CD4-positive, alpha-beta T cell treated with Interleukin-4 for 1 hour (primary cell): ENCODE results near the gene PHF10.

Source experiments
- DNase-seq, 2 donors: peaks; one replicate each; pipeline ENCODE4 v3.0.0-alpha.2; 2020 to 2022

PHF10 gene

DNA sequence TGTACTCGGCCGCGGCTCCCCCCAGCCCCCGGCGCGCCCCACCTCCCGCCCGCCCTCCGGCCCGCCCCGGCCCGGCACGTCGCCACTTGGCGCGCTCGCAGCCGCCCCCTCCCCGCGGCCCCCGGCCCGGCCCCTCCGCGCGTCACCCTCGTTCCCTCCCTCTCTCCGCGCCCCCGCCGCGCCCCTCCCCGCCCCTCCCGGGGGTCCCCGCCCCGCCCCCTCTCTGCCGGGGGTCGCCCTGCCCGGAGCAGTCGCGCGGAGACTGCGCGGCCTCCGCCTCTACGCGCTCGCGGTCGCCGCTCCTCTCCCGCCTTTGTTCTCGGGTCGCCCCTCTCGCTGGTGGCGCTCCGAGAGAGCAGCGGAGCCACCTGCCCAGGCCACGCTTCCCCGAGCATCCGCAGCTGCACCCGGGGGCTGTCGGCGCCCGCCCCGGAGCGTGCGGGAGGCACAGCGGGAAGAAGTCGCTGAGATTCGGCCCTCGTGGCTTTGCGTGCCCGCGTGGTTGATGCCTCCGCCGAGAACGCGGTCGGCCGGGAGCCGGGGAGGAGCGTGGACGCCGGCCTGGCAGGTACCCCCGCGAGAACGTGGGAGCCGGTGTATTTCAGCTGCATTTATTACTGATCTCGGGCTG, at the start of gene PHF10:
Gene PHF10, minus strand, starts transcription at position 7 of the 631 bp plus-strand sequence. CDS start 569 bp downstream, outside the sequence.
- peak; percentile 65 to 79 for DNase-seq

DNA sequence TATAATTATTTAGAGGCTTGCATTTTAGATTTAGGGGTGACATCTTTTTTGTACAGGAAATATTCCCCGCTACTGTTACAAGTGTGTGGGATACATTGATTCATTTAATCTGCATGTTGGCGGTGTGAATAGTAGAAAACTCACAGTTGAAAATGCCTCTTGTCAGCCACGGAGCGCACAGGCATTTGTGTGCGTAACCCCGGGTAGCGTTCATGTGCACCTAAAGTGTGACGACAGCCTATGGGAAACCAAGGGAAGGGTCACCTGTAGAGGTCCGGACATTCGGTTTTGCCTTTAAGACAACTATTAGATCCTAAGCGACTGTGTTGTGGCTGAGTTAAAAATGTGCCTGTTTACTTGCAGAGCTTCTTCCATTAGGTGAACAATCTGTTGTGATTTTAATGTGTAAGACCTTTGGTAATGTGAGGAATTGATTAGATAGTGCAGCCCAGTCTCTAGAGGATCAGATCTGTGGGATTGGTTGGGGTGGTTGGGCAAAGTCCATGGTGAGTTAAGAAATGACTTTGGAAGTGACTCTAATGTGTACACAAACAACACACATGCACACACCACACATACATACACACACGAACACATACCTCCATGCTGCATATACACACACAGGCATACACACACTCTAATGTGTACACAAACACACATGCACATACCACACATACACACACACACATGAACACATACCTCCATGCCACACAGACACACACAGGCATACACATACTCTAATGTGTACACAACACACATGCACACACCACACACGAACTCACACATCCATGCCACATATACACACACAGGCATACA, 42.8 kb upstream of the PHF10 start:
- no peak for DNase-seq

DNA sequence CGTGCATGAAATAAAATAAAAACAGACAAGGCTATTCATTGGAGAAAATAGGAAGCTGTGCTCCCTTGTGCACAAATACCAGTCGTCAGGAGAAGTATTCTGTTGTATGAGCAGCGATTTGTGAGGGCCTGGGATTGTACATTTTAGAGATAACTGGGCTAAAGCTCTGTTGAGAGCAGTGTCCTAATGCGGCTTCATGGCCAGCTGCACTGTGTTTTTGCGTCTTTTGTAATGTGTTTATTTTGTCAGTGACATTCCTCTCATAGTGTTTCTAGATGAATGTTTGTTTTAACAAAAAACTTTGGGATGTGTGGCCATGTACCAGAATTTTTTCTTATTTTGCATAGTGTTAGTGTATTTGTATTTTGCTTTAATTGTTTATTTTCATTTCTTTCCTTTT, 41.9 kb upstream of the PHF10 start:
- no peak for DNase-seq

DNA sequence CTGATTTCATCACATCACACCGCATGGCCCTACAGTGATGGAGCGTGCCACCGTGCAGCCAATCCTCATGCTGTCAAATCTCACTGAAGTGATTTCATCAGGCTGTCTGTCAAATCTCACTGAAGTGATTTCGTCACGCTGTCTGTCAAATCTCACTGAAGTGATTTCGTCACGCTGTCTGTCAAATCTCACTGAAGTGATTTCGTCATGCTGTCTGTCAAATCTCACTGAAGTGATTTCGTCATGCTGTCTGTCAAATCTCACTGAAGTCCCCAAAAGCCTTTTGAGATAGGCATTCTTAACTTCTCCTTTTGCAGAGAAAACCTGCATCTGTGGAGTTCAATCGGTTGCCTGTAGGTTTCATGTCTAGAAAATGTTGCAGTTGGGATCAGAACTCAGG, 41.5 kb upstream of the PHF10 start:
- DNase-seq = peak in 1 of 2 donors; percentile 40

DNA sequence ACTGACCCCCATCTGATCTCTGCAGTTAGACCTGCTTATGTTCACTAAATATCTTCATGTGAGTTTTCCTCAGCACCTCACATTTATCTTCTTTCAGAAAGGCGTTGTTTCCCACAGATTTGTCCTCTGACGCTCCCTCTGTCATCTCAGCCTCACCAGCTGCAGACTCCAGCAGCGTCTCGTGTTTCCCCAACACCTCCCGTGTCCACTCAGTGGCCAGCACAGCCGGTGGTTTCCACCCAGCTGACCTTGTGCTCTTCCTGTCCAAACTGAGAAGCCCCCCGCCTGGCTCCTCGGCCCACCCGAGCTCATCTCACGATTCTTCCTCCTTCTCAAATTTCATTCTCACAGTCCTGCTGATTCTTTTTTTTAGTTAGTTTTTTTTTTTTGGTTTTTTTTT, 39.6 kb upstream of the PHF10 start:
- no peak for DNase-seq

DNA sequence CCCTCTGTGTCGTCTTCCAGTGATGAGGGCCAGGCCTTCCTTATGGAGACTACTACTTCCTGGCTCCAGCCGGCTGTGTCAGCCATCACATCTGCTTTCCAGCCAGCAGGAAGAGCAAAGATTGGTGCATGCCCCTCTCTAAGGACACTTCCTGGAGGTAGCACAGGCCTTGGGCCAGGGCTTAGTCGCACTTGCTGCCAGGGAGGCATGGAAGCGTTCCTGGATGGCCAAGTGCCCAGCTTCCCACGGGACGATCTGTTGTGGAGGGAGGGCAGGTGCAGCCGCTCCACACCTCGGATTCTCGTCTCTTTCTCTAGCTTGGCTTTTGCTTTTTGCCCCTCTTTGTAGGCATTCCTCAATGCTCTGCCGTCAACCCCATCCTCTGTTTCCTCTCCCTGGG, 39.0 kb upstream of the PHF10 start:
- DNase-seq = no peak

DNA sequence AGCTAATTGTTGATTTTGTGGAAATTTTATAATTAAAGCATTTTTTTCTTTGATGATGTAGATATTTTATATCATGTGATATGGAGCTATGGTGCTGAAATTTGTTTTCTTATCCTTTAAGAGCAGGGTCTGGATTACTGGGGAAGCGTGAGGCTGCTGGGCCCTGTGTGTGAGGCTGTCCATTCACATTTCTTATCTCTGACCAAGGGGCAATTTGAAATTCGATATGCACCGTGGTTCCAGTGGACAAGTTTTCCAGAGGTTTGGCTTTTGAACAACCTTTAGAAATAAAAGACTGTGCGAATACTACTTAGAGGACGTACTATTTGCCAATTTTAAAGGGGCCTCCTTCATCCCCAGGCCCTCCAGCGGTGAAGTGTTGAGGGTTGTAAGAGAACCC, 30.9 kb upstream of the PHF10 start:
- DNase-seq = no peak

DNA sequence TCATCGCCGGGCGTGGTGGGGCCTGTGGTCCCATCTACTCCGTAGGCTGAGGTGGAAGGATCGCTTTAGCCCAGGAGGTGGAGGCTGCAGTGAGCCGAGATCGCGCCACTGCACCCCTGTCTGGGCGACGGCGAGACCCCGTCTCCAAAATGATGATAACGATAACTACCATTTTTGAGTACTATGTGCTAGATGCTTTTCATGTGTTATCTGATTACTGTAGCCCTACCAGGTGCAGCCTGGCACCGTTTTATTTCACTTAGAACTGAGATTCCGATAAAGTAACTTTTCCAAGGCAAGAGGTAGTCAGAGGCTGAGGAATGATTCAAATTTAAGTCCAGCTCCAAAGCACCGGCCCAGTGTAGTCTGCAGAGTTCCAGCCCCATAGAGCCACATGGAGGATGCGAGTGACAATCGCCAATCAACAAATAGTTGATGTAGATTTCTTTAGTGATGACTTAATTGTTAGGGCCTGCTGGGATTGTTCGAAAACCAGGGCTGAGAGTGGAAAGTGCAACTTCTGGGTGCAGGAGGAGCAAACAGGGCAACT, 27.8 kb upstream of the PHF10 start:
- DNase-seq = no peak

DNA sequence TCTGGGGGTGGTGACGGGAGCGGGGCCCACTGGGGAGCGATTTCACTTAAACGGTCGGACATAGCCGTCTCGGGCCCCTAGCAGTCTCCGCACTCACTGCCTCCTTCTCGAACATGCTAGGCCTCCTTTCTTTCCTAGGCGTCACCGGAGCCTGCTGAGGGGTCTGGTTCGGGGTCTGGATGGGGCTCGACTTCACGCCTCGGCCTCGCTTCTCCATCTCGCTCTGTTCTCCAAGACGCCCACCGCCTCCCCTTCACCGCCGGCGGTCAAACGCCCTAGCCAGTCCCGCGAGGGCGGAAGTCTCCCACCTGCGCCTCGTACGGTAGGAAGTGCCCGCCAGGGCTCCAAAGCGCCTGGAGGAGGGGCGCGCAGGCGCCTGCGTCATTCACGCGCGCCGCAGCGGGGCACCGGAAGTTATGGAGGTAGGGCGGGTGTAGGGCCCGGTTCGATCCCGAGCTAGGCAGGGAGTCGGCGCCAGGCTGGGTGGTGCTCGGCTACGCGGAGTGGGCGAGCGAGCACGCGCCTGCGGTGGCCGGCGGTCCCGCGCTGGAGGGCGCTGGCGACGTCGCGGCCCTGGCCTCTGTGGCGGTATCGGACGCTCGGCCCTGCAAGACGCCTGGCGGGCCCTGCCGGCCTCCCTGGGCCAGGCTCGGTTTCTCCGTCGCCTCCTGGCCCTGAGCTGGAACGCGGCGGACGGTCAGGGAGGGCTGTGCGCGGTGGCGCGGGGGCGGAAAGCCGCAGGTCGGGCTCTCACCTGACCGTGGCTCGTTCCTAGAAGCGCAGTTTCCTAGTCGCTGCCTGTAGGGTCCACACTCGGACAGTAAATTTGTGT, 27.2 kb upstream of the PHF10 start, which contains the start of the genes DYNLT2 and ERMARD:
Gene DYNLT2, minus strand, starts transcription at position 331 of the 832 bp plus-strand sequence. Its CDS starts 114 bp downstream, at position 217.
Gene ERMARD, plus strand, starts transcription at position 381 of the 832 bp plus-strand sequence. Its CDS starts 36 bp downstream, at position 417.
- peak; percentile 93 to 94 for DNase-seq

DNA sequence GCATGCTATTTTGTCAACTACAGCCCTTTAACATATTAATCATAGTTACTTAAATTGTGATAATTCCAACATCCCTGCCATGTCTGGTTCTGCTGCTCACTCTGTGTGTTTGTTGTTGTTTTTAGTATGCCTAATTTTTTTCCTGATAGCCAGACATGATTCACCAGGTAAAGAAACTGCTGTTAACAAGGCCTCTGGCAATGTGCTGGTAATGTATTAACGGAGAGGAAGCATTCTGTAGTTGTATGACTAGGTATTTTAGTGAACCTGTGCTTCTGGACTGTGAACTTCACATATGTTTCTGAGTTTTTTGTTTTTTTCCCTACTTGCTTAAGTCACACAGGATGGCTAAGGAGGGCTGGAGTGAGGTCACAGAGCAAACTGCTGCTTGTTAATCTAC, 22.3 kb upstream of the PHF10 start:
- DNase-seq = no peak

DNA sequence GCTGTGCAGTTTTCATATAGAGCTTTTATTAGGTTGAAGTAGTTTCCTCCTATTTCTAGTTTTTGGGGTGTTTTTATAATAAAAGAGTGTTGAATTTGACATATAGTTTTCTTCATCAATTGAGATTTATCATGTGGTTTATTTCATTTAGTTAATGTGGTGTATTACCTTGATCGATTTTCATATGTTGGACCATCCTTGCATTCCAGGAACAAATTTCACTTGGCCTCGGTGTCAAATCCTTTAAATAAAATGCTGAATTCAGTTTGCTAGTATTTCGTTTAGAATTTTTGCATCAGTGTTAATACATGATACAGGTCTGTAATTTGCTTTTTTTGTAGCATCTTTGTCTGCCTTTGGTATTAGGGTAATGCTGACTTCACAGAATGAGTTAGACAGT, 21.1 kb upstream of the PHF10 start:
- no peak for DNase-seq

DNA sequence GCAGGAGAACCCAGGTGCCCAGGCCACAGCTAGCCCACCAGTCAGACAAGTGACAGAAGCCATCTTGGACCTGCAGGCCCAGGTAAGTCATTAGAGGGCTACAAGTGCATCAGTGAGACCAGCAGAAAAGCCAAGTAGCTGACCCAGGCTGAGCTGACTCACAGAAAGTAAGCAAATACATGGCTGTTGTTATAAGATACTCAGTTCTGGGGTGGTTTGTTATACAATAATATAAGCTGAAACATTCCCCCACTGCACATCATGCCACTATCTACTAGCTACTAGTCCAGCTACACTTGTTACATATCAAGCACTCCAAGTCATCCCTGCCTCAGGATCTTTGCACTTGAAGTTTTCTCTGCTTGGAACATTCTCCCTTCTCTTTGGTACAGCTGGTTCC, 17.0 kb upstream of the PHF10 start:
- no peak for DNase-seq

DNA sequence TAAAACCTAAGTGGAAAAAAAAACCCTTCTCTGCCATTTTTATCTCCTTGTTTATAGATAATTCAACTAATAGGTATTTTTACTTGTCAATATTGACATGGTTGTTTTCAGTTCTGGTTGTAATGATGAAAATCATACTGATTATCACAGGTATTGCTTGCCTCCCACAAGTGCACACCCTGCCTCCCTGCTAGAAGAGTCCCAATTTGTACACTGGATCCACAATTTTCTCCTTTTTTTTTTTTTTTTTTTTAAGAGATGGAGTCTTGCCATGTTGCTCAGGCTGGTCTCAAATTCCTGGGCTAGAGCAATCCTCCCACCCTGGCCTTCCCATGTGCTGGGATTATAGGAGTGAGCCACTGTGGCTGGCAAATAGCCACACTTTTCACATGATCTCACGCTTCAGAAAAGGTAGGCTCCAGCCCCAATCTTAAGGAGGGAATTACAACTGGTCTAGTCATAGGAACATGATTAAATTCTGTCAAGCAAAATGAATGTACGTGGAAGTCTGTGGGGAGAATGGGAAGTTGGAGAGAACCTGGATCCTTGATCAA, 14.8 kb upstream of the PHF10 start:
- DNase-seq = no peak

DNA sequence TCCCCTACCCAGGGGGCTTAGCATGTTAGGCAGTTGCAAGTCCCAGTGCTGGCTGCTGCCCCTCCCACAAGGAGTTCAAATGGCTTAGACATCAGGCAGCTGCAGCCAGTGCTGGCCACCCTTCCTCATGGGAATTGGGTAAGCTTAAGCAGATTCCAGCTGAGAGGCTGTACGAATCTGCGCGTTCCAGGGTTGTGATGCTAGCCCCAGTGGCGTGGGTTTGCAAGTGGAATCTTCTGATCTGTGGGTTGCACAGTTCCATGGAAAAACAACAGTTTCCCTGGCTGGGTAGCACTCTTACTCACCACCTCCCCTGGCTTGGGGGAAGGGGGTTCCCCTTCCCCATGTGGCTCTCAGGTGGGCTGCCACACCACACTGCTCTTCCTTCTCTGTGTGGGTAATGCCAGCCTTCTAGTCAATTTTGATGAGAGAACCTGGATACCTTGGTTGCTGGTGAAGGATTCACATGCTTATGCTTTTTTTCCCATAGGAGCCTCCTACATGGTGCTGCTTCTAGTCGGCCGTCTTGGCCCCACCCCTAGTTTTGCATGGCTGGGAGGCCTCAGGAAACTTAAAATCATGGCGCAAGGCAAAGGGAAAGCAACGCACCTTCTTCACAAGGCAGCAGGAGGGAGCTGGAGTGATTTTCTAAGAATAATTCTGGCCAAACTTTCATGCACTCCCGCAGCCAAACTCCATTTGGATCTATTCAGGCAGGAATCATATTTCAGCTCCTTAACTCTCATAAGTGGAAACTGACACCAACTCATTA, 14.1 kb upstream of the PHF10 start:
- DNase-seq = no peak

DNA sequence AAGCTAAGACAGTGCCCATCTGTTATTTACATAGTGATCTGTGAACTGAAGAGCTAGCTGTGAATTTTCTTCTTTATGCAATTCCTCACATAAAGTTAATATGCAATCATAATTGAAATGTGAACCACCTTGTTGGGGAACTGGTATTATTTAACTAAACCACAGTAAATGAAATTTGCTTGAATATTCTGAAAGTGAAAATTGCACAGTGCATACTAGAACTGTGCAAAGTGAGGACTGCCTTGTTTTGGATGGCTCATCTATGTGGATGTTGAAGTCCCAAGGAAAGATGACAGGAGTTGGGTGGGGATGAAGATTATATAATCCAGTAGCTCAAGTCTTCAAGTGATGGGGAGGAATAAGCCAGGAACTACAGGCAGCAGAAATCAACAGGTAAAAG, 5.7 kb upstream of the PHF10 start:
- no peak for DNase-seq

DNA sequence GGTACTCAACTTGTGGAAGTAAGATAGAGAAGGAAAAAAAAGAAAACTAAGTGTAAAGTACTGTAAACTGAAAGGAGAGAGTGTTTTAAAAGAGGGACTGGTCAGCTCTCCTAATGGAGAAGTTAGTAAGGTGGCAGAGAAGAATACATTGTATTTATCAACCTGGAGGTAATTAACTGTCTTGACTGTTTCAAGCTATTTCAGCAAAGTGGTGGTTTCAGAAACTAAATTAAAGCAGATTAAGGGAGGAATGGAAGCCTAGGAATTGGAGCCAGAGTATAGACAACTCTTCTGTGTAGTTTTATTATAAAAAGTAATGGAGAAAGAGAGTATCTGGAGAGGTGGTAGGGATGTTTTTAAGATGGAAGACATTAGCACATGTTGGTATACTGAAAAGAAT, 2.7 kb upstream of the PHF10 start:
- DNase-seq = no peak

DNA sequence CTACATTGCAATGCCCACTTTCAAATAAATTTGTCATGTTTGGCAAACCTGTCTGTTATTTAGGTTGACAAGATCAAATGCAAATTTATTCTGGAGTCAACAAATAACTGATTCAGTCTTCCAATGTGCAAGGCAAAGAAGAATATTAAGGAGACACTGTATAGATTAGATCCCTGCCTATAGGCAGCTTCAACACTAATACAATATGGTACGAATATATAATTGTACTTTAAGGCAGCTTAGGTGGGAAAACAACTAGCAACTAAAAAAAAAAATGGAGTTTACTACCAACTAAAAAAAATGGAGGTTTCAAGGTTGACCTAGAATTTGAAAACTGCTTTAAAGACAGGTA, 1.7 kb upstream of the PHF10 start:
- no peak for DNase-seq

DNA sequence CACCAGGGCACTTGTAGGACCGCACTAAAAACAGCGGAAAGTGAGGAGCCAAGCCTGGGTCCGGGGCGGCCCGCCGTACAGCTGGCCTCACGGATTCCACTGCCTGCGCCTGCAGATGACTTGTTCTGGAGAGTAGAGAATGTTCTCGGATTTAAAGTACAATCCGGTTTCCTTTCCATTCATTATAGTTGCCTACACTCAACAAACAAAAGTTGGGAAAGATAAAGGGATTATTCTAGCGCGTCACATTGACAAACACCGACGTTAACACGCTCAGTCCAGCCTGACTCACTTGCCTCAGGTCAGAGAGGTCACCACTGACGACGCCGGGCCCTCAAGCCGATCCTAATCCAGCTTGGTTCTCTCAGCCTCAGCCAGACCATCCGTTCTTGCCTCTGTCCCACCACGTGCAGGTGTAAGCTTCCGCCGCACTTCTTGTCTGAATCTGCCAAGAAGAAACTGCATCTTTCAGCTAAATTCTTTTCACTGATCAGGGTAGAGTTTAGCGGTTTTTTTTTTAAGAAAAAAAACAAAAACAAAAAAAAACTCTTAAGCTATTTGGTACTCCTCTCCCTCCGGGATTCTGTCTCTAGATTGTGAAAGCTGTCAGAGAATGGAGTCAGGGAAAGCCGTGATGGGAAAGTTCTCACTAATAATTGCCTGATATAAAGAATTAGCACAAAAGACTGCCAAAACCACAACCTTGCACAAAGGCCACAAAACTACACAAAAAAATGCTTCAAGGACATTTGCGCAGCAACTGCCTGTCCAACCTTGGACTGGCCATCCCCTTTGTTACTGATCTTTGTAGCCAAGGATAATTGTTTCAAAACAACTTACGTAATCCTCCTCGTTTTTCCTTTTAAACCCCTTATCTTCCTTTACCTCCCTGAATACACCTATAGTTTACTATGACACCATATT, 1.1 kb upstream of the PHF10 start:
- DNase-seq = peak in 1 of 2 donors; percentile 30

DNA sequence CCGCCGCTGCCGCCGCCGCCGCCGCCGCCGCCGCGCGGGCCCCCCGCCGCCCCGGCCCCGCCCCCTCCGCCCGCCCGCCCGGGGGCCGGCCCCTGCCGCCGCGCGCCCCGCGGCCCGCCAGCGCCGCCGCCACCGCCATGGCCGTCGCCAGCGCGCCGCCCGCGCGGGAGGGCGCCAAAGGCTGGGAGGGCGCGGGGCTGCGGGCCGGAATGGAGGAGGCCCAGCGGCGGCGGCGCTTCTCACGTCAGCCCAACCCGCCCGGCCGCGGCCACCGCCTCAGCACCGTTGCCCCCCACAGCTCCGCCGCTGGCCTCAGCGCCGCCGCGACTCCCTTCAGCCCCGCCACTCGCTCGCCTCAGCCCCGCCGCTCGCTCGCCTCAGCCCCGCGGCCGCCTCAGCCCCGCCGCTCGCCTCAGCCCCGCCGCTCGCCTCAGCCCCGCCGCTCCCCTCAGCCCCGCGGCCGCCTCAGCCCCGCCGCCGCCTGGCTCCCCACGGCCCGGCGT, 258 bp downstream of the PHF10 start:
- DNase-seq = peak; percentile 29 to 40

DNA sequence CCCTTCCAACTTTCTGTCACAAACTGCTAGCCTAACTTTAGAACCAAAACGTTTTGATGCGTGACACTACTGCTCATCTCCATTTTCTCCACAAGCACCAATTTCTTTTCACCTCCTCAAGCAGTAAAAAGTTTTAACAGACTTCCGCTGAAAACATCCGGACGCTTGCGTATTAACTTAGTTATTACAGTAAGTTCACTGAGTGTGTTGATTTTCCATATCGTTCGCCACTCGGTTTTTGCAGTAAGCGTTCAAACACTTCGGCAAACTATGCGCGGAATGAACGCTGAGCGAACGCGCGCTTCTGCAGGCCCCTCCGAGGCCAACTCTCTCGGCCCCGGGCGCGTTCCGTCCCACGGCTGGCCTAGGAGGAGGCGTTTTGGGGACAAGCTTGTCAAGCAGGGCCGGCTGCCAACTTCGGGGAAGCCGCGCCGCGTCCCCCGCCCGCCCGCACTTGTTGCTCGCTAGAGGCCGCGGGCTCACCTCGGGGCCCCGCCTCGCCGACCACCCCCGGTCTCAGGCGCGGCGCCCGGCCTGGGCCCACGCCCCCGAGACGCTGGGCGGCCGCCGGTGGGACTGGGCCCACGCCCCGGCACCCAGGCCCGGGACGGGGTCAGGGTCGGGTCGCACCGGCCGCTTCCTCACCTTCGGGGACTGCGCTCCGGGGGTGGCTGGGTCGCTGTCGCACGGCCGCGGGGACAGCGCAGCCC, 945 bp downstream of the PHF10 start:
- peak; percentile 63 to 67 for DNase-seq
